GM18499 (cell line): Measurements from ENCODE around the gene METTL27.
A peak's percentile ranks its signal among the peaks of the same experiment; 100 is the strongest.
"Not testable (repeated sequence)": the region's sequence is repeated elsewhere in the genome, so short reads cannot be mapped to it uniquely, and the experiment has no call there.

ENCODE experiments used
- ATAC-seq: cut with Tn5 transposase; IDR thresholded peaks from one replicate; pipeline ENCODE4 v1.9.1; 2021; ENCODE audit warnings: moderate number of reproducible peaks; ENCODE audit not compliant: insufficient read depth, unreplicated experiment

The METTL27 gene

DNA sequence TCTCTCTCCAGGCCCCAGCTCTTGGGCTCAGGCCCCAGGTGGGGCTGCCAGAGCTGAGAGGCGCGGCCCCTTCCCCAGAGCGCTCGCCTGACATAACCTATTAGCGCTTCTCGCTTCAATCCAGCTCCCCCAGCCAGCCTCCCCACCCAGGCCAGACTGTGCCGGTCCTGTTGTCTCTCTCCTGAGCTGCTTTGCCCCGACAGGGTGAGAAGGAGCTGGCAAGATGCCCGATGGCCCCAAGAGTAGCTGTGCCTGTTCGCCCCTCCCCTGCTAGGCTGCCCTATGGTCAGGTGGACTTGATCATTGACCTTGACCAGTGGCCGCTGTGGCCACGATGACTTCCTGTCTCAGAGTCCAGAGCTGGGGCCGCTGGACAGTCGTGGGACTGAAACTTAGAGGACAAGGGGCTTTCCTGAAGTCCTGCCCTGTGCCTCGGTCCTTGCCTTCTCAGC, 27.8 kb upstream of the METTL27 start:
- no peak for ATAC-seq

DNA sequence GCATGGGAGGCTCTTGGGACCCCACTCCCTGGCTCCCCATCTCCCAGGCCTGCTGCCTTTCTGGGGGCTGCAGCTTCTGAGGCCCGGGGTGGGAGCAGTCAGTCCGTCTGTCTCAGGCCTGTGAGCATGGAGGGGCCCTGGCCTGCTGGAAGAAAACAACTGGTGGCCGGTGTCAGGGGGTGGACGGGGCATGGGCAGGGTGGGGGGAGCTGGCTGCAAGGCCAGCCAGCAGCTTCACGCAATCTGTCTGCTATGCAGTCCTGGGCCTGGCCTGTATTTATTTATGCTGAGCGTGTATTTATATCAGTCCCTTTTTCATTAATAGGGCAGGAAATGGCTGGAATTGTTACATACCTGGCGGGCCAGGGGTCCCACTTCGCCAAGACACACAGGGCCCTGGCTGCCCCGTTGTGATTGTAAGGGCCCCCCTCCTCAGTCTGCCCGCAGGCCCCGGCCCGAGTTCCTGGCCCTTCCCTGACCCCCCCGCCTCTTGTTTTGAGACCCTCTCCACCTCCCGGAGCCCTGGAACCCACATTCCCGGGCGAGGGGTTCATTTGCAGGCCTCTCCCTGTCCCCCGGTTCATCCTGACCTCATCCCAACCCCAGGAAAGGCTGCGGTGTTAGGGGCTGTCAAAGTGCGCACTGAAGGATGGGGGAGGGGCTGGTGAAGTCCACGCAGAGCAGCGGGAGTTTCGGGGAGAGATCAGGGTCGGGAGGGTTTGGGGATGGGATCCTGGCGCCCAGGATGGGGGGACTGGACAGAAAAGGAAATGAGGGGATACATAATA, 26.9 kb upstream of the METTL27 start:
- no peak for ATAC-seq

DNA sequence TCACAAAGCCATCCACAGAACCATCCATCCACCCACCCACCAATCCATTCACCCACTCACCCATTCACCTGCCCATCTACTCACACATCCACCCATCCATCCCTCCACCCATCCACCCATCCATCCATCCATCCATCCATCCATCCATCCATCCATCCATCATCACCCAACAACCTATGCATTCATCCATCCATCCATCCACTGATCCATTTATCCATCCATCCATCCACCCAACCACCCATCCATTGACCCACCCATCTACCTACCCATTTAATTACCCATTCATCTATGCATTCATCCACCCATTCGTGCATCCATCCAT, 24.1 kb upstream of the METTL27 start:
- no peak for ATAC-seq

DNA sequence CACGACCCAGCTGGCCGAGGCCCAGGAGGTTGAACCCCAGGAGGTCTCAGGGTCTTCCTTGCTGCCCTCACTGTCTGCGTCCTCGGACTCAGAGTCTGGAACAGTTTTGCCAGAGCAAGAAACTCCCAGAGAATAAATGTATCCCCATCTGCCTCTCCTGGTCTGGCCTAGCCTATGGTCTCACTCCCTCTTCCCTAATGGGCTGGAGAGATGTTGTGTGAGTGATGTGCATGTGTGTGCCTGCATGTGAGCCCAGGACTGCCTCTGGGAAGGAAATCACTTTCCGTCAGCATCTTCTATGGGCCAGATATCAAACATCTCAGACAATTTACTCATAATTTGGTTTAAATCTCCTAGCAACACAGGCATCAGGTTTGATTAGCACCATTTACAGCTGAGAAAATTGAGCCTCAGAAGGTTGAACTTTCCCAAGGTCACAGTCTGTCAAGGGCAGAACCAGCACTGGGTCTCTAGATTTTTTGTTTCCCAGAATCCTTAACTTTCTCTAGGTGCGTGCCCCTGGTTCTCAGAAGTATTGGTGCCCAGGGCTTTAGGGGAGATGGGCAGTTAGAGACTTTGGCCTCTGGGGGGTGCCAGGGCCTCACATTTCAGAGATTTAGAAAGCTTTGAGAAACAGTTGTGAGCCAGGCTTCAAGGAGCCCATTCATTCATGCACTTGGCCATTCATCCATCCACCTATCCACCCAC, 23.6 kb upstream of the METTL27 start:
- no peak for ATAC-seq

DNA sequence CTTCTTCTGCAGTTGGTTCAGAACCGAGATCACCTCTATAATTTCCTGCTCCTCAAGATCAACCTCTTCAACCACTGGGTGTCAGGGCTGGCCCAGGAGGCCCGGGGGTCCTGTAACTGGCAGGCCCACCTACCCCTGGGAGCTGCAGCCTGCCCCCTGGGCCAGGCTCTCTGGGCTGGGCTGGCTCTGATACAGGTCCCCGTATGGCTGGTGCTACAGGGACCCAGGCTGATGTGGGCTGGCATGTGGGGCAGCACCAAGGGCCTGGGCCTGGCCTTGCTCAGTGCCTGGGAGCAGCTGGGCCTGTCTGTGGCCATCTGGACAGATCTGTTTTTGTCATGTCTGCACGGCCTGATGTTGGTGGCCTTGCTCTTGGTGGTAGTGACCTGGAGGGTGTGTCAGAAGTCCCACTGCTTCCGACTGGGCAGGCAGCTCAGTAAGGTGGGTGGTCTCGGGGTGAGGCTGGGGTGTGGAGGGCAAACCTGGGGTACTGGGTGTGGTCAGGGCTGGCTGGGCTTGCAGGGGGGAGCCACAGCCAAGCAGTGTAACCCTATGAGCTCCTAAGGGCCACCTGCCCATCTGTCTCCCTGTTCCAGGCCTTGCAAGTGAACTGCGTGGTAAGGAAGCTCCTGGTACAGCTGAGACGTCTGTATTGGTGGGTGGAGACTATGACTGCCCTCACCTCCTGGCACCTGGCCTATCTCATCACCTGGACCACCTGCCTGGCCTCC, 22.8 kb upstream of the METTL27 start:
- no peak for ATAC-seq

DNA sequence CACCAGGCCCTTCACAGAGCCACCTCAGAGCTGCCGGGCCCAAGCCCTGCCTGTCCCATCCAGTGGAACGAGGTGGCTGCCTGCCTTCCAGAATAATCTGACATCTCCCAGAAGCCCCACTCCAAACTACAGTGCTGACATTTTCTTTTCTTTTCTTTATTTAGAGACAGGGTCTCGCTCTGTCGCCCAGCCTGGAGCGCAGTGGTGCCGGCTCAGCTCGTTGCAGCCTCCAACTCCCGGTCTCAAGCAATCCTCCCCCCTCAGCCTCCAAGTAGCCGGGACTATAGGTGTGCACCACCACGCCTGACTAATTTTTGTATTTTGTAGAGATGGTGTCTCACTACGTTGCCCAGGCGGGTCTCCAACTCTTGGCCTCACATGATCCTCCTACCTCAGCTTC, 19.0 kb upstream of the METTL27 start:
- ATAC-seq: no peak

DNA sequence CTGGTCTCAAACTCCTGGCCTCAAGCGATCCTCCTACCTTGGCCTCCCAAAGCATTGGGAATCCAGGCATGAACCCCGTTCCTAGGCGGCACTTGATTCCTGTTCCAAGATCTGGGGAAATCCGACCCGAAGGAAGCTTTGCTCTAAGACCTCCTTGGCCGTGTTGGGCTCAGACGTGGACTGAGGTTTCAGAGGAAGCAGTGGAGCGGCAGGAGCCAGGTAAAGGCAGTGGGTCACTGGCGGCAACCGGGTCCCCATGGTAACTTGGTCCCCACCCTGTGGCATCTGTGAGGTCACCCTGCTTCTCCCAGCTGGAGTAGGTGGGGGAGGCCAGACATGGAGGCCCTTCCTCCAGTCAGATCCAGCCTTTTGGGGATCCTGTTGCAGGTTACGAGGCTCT, 18.5 kb upstream of the METTL27 start, which contains the start of gene TMEM270:
TSS of gene TMEM270 (plus strand) at position 301 of the 400 bp plus-strand sequence. CDS start at position 337, 36 bp downstream.
- ATAC-seq: no peak

DNA sequence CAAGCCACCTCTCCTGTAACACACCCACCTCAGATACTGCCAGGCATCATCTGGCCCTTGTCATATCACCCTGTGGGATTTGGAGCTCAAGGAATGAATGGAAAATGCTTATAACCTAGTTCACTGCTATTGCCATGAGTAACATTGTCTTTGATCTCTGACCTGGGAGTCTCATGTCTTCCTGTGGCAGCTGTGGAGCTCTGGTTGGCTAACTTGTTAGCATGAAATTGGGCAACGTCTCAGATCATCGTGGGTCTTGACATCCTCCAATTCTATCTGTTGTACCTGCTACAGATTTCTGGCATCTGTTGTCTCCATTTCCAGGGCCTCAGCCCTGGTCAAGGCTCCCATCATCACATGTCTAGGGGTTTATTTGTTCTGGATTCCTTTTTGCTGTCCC, 16.5 kb upstream of the METTL27 start:
- ATAC-seq: no peak

DNA sequence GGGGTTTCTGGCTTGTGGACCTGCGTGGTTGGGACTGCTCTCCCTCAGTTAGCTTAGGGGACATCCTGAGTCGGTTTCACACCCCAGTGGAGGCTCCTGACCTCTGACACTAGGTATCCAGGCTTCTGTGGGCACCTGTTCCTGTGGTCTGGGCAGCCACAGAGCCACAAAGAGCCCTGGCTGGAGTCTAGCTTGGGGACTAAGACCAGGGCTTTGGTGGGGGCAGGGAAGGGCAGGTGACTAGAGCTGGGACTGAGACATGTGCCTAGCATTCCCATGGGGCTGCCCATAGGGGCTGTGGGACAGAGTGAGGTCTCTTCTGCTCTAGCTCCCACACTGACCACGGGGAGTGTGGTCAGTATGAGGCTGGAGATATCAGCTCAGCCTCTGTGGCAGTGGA, 14.6 kb upstream of the METTL27 start:
- no peak for ATAC-seq

DNA sequence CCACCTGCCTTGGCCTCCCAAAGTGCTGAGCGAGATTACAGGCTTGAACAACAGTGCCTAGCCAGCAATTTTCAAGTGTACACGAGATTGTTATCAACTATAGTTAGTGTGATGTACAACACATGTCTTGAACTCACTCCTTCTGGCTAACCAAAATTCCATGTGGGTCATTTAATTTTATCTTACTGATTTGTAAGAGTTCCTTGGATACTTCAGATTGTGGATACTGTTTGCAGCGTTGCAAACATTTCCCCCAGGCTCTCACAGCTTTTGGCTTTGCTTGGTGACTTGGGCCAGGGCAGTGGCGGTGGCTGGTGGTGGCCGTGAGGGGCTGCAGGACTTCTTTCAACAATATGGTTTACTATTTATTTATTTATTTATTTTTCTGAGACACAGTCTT, 10.2 kb upstream of the METTL27 start:
- ATAC-seq: no peak

DNA sequence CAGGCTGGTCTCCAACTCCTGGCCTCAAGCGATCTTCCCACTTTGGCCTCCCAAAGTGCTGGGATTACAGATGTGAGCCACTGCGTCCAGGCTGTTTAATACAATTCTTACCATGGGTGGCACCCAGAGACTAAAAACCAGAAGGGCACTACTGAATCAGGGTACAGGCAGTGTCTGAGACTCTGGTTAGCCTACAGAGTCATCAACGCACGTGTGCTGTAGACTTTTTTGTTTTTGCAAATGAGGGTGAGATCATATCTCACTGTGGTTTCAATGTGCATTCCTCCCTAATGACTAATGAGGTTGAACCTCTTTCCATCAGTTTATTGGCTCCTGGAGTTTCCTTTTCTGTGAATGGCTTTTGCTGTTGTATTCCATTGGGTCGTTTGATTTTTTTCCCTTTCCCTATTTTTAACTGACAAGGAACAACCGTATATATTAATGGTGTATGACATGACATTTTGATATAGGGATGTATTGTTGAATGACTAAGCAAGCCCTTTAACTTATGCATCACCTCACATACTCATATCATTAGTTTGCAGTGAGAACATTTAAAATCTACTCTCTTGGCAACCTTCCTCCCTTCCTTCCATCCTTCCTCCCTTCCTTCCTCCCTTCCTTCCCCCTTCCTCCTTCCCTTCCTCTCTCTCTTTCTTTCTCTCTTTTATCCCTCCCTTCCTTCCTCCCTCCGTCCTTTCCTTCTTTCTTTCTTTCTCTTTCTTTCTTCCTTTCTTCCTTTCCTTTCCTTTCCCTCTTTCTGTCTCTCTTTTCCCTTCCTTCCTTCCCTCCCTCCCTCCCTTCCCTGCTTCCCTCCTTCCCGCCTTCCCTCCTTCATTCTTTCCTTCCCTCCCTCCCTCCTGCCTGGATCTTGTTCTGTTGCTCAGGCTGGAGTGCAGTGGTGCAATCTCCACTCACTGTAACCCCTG, 9.4 kb upstream of the METTL27 start:
- peak; percentile 92 for ATAC-seq

DNA sequence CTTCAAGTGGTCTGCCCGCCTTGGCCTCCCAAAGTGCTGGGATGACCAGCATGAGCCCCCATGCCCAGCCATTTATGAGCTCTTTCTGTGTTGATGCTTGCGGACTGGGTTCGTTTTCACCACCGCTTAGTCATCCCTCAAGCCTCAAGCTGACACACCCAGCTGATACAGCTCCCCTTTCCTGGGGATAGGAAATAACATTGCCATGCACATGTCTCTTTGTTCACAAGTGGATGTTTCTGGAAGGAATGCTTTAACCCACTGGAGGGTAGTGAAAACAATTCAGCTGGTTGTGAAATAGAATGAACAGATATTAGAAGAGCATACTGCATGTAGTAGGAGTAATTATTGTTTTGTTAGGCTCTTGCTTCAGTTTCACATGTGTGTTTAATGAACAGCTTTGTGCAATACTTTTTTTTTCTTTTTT, 8.5 kb upstream of the METTL27 start:
- ATAC-seq: no peak

DNA sequence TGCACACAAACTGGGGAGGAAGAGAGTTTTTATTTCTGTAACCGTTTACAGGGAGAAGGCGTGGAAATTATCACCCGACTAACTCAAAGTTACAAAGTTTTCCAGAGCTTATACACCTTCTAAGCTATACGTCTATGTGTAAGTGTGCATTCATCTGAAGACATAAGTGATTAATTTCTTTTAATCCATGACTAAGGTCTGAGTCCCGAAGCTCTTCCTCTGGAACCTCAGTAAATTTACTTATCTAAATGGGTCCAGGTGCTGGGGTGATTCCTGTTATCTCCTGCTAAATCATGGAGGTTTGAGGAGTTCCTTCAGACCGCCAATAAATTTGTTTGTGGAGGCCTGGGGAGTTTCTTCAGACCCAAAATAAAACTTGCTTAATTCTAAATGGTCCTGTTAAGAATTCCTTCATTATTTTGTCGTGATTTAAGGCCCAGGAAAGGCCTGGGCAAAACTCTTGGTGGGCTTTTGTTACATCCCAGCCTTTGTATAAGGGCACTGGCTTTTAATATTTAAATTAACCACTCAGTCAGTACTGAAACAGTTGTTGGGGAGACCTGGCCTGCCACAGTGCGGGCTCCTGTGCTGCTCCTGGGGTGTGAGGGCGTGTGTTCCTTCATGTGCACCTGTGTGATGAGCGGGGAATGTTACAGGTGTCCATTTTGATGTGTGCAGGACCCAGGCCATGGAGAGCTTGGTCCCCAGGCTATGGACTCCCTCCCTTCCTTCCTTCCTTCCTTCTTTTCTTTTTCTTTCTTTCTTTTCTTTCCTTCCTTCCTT, 5.8 kb upstream of the METTL27 start:
- no peak for ATAC-seq

DNA sequence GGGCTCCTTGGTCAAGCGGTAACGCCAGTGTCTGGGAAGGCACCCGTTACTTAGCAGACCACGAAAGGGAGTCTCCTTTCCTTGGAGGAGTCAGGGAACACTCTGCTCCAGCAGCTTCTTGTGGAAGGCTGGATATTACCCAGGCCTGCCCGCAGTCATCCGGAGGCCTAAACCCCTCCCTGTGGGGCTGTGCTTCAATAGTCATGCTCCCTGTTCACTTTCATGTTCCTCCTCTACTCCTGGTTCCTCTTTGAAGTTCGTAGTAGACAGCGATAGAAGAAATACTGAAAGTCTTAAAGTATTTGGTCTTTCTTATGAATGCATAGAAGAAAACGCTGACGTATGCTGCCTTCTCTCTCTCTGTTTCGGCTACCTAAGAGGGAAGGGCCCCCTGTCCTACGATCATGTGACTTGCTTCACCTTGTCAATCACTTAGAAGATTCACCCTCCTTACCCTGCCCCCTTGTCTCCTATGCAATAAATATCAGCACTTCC, 3.4 kb upstream of the METTL27 start:
- ATAC-seq: not testable (repeated sequence)

DNA sequence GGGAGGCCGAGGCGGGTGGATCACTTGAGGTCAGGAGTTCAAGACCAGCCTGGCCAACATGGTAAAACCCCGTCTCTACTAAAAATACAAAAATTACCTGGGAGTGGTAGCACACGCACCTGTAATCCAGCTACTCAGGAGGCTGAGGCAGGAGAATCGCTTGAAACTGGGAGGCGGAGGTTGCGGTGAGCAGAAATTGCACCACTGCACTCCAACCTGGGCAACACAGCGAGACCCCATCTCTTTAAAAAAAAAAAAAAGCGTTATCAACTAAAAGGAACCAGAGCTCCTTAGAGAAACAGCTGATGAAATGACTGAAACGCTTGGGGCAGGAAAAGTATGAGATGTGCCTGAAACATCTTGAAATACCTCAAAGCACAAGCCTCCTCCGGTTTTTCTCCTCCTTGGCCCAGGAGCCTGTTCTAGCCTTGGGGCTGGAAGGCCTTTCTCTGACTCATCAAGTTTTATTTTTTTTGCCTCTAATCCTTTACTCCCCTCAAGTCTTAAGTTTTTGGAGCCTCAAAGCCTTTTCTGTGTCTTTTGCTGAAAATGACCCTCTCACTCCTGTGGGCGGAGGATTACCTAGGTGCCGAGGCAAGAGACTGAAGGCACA, 2.6 kb upstream of the METTL27 start:
- no peak for ATAC-seq

DNA sequence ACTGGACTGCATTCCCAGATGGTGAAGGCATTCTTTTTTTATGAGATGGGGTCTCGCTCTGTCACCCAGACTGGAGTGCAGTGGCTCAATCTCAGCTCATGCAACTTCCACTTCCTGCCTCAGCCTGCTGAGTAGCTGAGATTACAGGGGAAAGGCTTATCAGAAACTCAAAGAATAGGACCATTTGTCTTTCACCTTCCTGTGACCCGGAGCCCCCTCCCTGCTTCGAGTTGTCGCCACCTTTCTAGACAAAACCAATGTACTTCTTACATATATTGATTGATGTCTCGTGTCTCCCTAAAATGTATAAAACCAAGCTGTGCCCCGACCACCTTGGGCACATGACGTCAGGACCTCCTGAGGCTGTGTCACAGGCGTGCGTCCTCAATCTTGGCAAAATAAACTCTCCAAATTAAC, 1.8 kb upstream of the METTL27 start:
- no peak for ATAC-seq

DNA sequence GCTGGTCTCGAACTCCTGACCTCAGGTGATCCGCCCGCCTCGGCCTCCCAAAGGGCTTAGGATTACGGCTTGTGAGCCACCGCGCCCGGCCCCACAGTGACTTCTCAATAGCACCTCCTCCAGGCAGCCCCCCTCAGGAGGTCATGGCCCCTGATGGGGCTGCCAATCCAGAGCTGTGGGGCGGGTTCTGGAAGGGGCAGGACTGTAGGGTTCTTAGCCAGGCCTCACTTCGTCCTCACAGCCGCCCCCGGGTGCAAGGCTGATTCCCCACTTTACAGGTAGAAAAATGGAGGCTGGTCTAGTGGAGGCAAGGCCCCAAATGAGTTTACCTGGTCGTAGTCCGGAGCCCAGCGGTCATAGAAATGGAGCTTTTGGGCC, 638 bp downstream of the METTL27 start:
- no peak for ATAC-seq

DNA sequence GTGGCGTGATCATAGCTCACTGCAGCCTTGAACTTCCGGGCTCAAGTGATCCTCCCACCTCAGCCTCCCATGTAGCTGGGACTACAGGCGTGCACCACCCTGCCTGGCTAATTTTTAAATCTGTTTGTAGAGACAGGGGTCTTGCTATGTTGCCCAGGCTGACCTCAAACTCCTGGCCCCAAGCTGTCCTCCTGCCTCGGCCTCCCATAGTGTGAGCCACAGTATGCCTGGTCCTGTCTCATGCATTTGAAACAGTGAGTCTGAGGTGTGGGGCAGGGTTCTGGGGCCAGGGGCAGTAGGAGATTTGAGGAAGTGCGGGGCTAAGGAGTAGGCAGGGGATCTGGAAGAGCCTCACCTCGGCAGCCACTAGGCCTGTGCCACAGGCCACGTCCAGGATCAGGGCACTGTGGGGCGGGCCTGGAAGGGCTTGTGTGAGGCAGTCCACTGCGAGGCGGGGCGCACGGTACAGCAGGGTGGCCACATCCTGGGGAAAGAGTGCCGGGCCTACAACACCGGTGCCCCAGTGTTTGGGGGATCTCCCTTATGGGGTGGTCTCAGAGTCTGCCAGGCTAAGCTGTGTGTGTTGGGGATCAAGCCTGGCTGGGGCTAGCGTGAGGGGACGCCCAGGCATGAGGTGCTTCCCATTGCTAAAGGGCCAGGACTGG, 1.5 kb downstream of the METTL27 start:
- no peak for ATAC-seq
